Activated naive CD4-positive, alpha-beta T cell treated with anti-CD3 and anti-CD28 coated beads, Interleukin-2, amount 50 U/mL, for 72 hours (primary cell): Measurements from ENCODE around the gene KCNJ1. TPM values are rescaled to one million over a fixed set of nuclear protein-coding genes. Genes with fewer than 3 reads are reported as not detected.
A peak's percentile ranks its signal among the peaks of the same experiment; 100 is the strongest.

Experiments
- ATAC-seq, 2 donors: fragments of 150-1000 bp; cut with Tn5 transposase; 2 replicates each; pipeline ENCODE4 v1.10.0; 2021; ENCODE audit warnings: mild to moderate bottlenecking in 2 of 2, moderate library complexity in 2 of 2
- DNase-seq, 2 donors: peaks; one replicate each; pipeline ENCODE4 v3.0.0; 2021 to 2022; ENCODE audit warnings: low spot score in 2 of 2
- H3K27ac Mint-ChIP-seq, 2 donors: one replicate each; pipeline ENCODE4 v1.8.0; 2022; ENCODE audit warnings: mild to moderate bottlenecking in 2 of 2, mixed read lengths in 2 of 2
- H3K36me3 Mint-ChIP-seq, 2 donors: one replicate each; pipeline ENCODE4 v1.8.0; 2022; ENCODE audit warnings: mixed read lengths in 2 of 2
- H3K9me3 Mint-ChIP-seq, 2 donors: one replicate each; pipeline ENCODE4 v1.8.0; 2022; ENCODE audit warnings: mixed read lengths in 2 of 2
- total RNA-seq, 2 donors: library from RNA; stranded (reverse); gene quantifications; one replicate each; pipeline ENCODE4 v1.2.3, GENCODE V29; 2022

The KCNJ1 gene
- total RNA-seq, 2 donors from 2014 or later, result not detected

DNA sequence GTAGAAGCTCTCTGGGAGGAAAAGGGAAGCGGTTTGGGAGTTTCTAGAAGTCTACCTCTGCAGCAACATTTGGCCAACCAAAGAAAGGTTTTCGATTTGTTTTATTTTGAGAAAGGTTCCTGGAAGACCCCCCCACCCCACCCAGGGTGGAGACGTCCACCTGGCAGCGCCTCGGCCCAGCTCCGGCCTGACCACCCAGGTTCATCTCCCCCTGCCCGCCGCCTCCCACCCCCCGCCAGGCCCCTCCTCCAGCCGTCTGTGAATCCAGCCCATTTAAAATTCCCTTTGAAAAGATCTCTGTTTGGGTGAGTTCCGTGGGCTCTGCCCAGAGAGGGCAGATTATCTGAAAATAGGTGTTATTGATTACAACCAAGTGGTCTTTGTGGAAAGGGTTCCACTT lies 43.3 kb downstream of the KCNJ1 start:
- Mint-ChIP-seq H3K36me3 (no peaks in the 10 kb centered on the region), H3K9me3 (no peaks in the 10 kb centered on the region), H3K27ac (peak overlapping the region; percentile 26 to 41)
- DNase-seq (no peak), ATAC-seq (no peak)

DNA sequence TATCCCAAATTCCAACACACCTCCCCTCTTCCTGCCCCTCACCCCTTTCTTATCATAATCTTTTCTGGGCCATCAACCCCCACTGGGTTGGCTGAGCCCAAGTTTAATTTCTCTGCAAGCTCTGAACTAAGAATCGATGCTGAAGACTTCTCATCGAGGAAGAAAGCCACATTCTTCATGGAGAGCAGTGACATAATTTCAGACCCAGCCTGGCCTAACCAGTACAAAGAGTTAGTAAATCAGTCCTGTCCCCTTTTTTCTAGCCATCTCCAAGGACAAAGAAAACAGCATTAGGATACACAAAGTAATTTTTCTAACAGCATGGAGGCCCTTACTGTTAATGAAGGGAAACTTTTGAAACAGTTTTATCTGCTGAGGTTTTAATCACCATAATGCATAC lies 45.0 kb downstream of the KCNJ1 start:
- H3K36me3 Mint-ChIP-seq, result no peaks in the 10 kb centered on the region
- DNase-seq (no peak), ATAC-seq (no peak)
- H3K9me3 Mint-ChIP-seq, result no peaks in the 10 kb centered on the region
- no peak overlapping the region for H3K27ac Mint-ChIP-seq

- no peak overlapping the region for H3K27ac Mint-ChIP-seq
- no peaks in the 10 kb centered on the region for H3K9me3 Mint-ChIP-seq
- DNase-seq (no peak), ATAC-seq (no peak)
- no peaks in the 10 kb centered on the region for H3K36me3 Mint-ChIP-seq
Measured at GRCh38 chr11:128821556-128821955, 45.5 kb downstream of the KCNJ1 start.

GRCh38 chr11:128819198-128819597 lies 47.9 kb downstream of the KCNJ1 start:
- no peak for DNase-seq
- no peak for ATAC-seq
- Mint-ChIP-seq H3K27ac (no peak overlapping the region), H3K9me3 (no peaks in the 10 kb centered on the region), H3K36me3 (no peaks in the 10 kb centered on the region)

DNA sequence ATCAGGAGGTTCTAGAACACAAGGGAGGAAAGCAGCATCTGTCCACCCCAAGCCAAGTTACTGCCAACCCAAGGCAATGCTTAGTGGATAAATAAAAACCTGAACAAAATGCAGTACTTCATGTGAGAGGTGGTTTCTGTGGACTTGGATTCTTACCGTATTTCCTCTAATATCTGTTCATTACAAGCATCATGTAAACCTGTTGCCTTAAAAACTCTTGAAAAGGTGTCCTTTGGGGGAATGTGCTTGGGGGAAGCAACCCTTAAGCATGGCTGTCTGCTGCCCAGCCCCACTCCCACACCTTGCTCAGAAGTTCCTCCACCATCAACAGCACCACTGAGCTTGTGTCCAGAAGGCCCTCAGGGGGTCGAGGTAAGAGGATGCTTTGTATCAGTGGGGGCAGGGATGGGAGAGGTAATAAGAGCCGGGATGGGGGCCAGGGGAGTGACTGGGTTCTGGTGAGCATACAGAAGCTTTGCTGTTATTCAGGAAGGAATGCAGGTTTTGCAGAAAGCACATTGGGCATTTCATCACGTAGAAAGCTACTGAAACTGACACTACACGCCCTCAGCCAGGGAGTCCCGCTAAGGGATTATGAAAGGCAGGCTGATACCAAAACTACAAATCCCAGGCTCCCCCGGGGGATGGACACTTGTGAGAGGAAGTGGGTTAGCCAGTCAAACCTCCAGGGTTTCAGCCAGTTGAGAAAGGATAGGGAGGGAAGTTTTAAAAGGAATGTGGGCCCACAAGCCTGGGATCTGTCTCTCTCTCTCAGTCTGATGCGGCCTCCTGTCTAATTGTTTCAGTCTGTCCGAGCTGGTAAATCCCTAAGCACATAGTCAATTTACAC lies 52.0 kb downstream of the KCNJ1 start:
- Mint-ChIP-seq H3K9me3 (no peaks in the 10 kb centered on the region), H3K36me3 (peaks cover 10% of the 10 kb centered on the region in 2 donors), H3K27ac (peak overlapping the region in 1 of 2 donors; percentile 14)
- ATAC-seq (no peak), DNase-seq (no peak)

- ATAC-seq (no peak), DNase-seq (no peak)
- Mint-ChIP-seq H3K9me3 (no peaks in the 10 kb centered on the region), H3K36me3 (peaks cover 10 to 20% of the 10 kb centered on the region in 2 donors), H3K27ac (no peak overlapping the region)
Measured at GRCh38 chr11:128813729-128814128, 53.4 kb downstream of the KCNJ1 start.

- Mint-ChIP-seq H3K27ac (peak overlapping the region; percentile 25 to 50), H3K9me3 (no peaks in the 10 kb centered on the region), H3K36me3 (peaks cover 10 to 20% of the 10 kb centered on the region in 2 donors)
- DNase-seq (no peak), ATAC-seq (peak in 1 of 2 donors; percentile 27)
Measured at GRCh38 chr11:128810784-128811514, 56.1 kb downstream of the KCNJ1 start.

- Mint-ChIP-seq H3K9me3 (no peaks in the 10 kb centered on the region), H3K36me3 (peaks cover 10 to 29% of the 10 kb centered on the region in 2 donors), H3K27ac (peak overlapping the region in 1 of 2 donors; percentile 86)
- DNase-seq (no peak), ATAC-seq (peak in 1 of 2 donors; percentile 90)
Measured at GRCh38 chr11:128809128-128809527, 58.0 kb downstream of the KCNJ1 start.

GRCh38 chr11:128807909-128808308 lies 59.2 kb downstream of the KCNJ1 start:
- Mint-ChIP-seq H3K36me3 (peaks cover 10 to 39% of the 10 kb centered on the region in 2 donors), H3K9me3 (no peaks in the 10 kb centered on the region), H3K27ac (peak overlapping the region in 1 of 2 donors; percentile 38)
- ATAC-seq, result no peak
- DNase-seq, result no peak

- Mint-ChIP-seq H3K9me3 (no peaks in the 10 kb centered on the region), H3K36me3 (peaks cover 10 to 39% of the 10 kb centered on the region in 2 donors), H3K27ac (peak overlapping the region in 1 of 2 donors; percentile 65)
- ATAC-seq, result no peak
- no peak for DNase-seq
Measured at GRCh38 chr11:128806506-128807261, 60.4 kb downstream of the KCNJ1 start.

DNA sequence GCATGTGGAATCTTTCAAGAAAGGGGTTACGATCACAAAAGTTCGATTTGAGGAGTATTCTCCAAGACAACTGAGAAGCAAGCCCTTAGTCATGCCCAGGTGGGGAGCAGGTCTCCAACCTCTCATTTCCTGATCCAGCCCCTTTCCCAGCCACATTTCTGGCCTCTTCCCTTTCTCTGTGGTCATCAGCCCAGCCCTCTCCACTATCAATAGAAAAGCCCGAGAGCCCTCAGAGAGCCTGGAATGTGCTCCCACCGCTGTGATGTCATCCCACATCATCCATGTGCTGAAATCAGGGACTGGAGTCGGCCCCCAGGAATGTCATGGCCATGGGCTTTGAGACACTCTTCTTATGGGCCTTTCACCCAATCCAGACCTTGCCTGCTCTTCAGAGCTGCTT lies 62.6 kb downstream of the KCNJ1 start:
- DNase-seq (no peak), ATAC-seq (no peak)
- Mint-ChIP-seq H3K9me3 (no peaks in the 10 kb centered on the region), H3K27ac (peak overlapping the region; percentile 31 to 70), H3K36me3 (peaks cover 0 to 26% of the 10 kb centered on the region in 2 donors)

DNA sequence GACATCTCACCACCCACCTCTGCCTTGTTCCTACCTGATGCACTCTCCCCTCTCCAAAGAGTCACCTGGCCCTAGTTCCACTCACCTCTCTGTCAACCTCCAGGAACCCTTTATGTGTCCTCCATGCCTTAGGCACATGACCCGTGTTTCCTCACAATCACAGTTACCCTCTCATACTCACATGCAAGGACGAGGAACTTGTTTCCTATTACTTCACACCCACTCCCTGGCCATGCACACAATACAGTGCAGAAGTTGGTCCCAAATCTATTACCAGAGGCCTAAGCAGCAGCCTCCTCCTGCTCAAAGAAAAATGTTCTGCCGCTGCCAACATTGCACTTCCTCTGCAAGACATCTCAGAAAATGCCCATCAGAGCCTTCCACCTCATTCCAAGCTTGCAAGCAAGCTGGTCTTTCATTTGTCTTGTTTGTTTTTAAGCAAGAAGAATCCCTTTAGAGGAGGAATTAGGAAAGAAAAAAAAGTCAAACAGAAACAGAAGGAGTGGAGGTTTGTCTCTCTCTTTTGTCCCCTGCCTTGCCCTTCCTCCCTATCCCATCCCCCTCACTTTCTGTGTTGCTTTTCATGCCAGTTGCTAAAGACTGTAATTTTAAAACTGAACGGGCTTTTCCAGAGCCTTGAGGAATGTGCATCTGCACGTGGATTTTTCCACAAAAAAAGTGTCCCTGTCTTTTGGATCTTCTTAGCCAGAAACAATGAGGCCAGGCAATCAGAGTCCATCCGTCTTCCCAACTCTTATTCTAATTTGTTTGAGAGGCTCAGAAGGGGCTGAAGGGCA lies 63.4 kb downstream of the KCNJ1 start:
- DNase-seq (no peak), ATAC-seq (no peak)
- H3K27ac Mint-ChIP-seq, result peak overlapping the region; percentile 11 to 31
- no peaks in the 10 kb centered on the region for H3K9me3 Mint-ChIP-seq
- peaks cover 0 to 19% of the 10 kb centered on the region in 2 donors for H3K36me3 Mint-ChIP-seq

GRCh38 chr11:128803011-128803410 lies 64.1 kb downstream of the KCNJ1 start:
- peak overlapping the region; percentile 11 to 31 for H3K27ac Mint-ChIP-seq
- no peaks in the 10 kb centered on the region for H3K9me3 Mint-ChIP-seq
- peaks cover 0 to 19% of the 10 kb centered on the region in 2 donors for H3K36me3 Mint-ChIP-seq
- DNase-seq, result no peak
- peak in 1 of 2 donors; percentile 9 for ATAC-seq

DNA sequence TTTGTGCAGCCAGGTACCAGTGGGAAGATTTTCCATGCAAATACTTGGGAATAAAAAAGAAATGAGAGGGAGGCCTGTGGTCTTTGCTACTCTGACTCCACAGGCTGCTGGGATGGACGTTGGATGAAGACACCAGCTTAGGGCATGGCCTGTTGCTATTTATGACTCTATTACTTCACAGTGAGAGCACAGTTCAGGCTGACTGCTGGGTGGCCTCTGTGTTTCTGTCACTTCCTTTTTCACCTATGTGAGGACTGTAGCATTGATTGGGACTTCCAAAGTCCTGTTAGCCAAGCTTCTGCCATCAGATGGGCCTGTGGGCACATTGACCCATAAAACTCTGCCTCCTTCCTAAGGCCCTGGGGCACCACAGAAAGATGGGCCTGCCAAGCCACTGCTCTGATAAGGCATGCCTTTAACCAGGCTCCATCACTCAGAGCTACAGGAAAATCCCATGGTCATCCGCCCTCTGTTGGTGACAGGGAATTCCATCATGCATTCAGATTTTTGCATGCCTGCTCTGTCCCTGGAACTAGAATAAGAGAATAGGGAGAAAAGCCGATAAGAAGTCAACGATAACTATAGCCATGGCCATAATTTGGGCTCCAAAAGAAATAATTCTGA lies 64.6 kb downstream of the KCNJ1 start:
- no peak overlapping the region for H3K27ac Mint-ChIP-seq
- peaks cover 0 to 19% of the 10 kb centered on the region in 2 donors for H3K36me3 Mint-ChIP-seq
- ATAC-seq, result no peak
- H3K9me3 Mint-ChIP-seq, result no peaks in the 10 kb centered on the region
- DNase-seq, result no peak

DNA sequence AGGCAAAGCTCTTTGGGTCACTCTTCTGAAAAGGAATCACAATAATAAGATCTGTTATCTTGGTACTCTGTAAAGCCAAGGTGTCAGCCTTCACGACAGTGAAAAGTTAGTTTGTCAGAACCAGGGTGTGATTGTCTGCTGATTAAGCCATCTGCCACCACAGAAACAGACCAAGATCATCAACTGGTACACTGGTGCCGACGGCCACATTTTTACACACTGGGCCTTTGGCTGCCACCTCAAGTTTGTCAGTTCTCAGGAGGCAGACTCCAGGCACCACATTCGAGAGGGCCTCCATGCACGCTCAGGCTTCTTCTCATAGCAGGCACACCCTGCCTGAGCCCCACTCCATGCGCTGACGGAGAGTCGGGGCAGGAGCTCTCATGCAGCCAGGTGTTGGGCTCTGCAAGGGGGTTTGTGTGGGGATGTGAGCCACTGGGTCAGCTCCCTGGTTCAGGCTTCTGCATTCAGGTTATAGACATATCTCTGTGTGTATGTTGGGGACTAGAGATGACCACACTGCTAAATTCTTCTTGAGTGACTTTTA lies 66.2 kb downstream of the KCNJ1 start:
- Mint-ChIP-seq H3K36me3 (peaks cover 0 to 24% of the 10 kb centered on the region in 2 donors), H3K9me3 (no peaks in the 10 kb centered on the region), H3K27ac (peak overlapping the region in 1 of 2 donors; percentile 38)
- DNase-seq, result no peak
- ATAC-seq, result no peak
